CD14-positive monocyte (primary cell): ENCODE data around the gene DPP6. TPM values are rescaled to one million over a fixed set of nuclear protein-coding genes. Genes with fewer than 3 reads are reported as not detected.

Source experiments
- DNase-seq, 3 donors: peaks; one replicate each; pipeline ENCODE4 v3.0.0-alpha.2; 2011 to 2022
- H2AFZ ChIP-seq: 2 replicates; pipeline ENCODE4 v1.6.0; 2012; ENCODE audit warnings: mild to moderate bottlenecking, low read depth, low read length, inconsistent platforms; ENCODE audit not compliant: insufficient read depth, poor library complexity, severe bottlenecking
- H3K27ac ChIP-seq, 2 donors: 1 replicate in 1 of 2; 2 replicates in 1 of 2; pipeline ENCODE4 v1.5.1; 2012 to 2013; ENCODE audit warnings: low read length in 2 of 2, control low read depth in 1 of 2, inconsistent platforms in 1 of 2, low read depth in 1 of 2, mild to moderate bottlenecking in 1 of 2
- H3K27me3 ChIP-seq, 2 donors: one replicate each; pipeline versions ENCODE4 v1.6.0 to v1.6.1; 2011 to 2013; ENCODE audit warnings: low read length in 2 of 2; ENCODE audit not compliant: control insufficient read depth in 2 of 2, insufficient read depth in 2 of 2
- H3K36me3 ChIP-seq, 2 donors: replicated peaks in 1 of 2; 1 replicate in 1 of 2; 2 replicates in 1 of 2; pipeline versions ENCODE4 v1.5.1 to v1.6.1; 2012 to 2013; ENCODE audit warnings: low read length in 2 of 2, control low read depth in 1 of 2, inconsistent platforms in 1 of 2, mild to moderate bottlenecking in 1 of 2; ENCODE audit not compliant: insufficient read depth in 2 of 2, control insufficient read depth in 1 of 2
- H3K4me1 ChIP-seq, 2 donors: 1 replicate in 1 of 2; 2 replicates in 1 of 2; pipeline versions ENCODE4 v1.5.1 to v1.6.1; 2012 to 2013; ENCODE audit warnings: low read length in 2 of 2, control low read depth in 1 of 2, inconsistent platforms in 1 of 2, mild to moderate bottlenecking in 1 of 2, moderate library complexity in 1 of 2; ENCODE audit not compliant: insufficient read depth in 2 of 2, control insufficient read depth in 1 of 2
- H3K4me2 ChIP-seq: replicated peaks from 2 replicates; pipeline ENCODE3; 2012; ENCODE audit warnings: low read length, moderate library complexity, mild to moderate bottlenecking; ENCODE audit not compliant: poor library complexity, severe bottlenecking; ENCODE audit errors: extremely low read depth
- H3K4me3 ChIP-seq, 3 experiments: fragments of 200-600 bp in 1 of 3; sonication (generic) in 1 of 3; replicated peaks in 1 of 3; 1 replicate in 2 of 3; 2 replicates in 1 of 3; pipeline ENCODE4 v1.5.1; 2011 to 2013; ENCODE audit warnings: low read length in 3 of 3, mild to moderate bottlenecking in 3 of 3, control low read depth in 2 of 3, low read depth in 2 of 3, inconsistent platforms in 1 of 3, moderate library complexity in 1 of 3
- H3K79me2 ChIP-seq: 2 replicates; pipeline ENCODE4 v1.6.0; 2012; ENCODE audit warnings: mild to moderate bottlenecking, control low read depth, inconsistent platforms, low read length, moderate library complexity; ENCODE audit not compliant: insufficient read depth
- H3K9ac ChIP-seq: 2 replicates; pipeline ENCODE4 v1.6.0; 2017; ENCODE audit warnings: low read length, mild to moderate bottlenecking; ENCODE audit not compliant: insufficient read depth, poor library complexity, severe bottlenecking
- H3K9me3 ChIP-seq, 2 donors: replicated peaks in 1 of 2; 1 replicate in 1 of 2; 2 replicates in 1 of 2; pipeline versions ENCODE4 v1.5.1 to v1.6.1; 2012 to 2013; ENCODE audit warnings: low read length in 2 of 2, control low read depth in 1 of 2; ENCODE audit not compliant: control insufficient read depth in 1 of 2, insufficient read depth in 1 of 2
- H4K20me1 ChIP-seq: 2 replicates; pipeline ENCODE4 v1.6.0; 2012; ENCODE audit warnings: mild to moderate bottlenecking, low read length, control low read depth, moderate library complexity; ENCODE audit not compliant: insufficient read depth
- H3K27ac Mint-ChIP-seq, 7 donors: one replicate each; pipeline ENCODE4 v1.8.0; 2020; ENCODE audit warnings: mild to moderate bottlenecking in 7 of 7, mixed read lengths in 7 of 7, moderate library complexity in 6 of 7, inconsistent platforms in 2 of 7
- H3K27me3 Mint-ChIP-seq, 3 donors: one replicate each; pipeline ENCODE4 v1.8.0; 2021 to 2022; ENCODE audit warnings: low read depth in 3 of 3, mild to moderate bottlenecking in 3 of 3, mixed read lengths in 3 of 3, moderate library complexity in 3 of 3, inconsistent platforms in 1 of 3
- H3K36me3 Mint-ChIP-seq, 2 donors: one replicate each; pipeline ENCODE4 v1.8.0; 2020; ENCODE audit warnings: mixed read lengths in 2 of 2, inconsistent platforms in 1 of 2, mild to moderate bottlenecking in 1 of 2
- H3K4me1 Mint-ChIP-seq: one replicate; pipeline ENCODE4 v1.8.0; 2020; ENCODE audit warnings: mild to moderate bottlenecking, mixed read lengths
- H3K4me3 Mint-ChIP-seq, 2 donors: one replicate each; pipeline ENCODE4 v1.8.0; 2020; ENCODE audit warnings: mild to moderate bottlenecking in 2 of 2, mixed read lengths in 2 of 2, moderate library complexity in 1 of 2
- H3K9me3 Mint-ChIP-seq, 7 donors: one replicate each; pipeline ENCODE4 v1.8.0; 2020 to 2022; ENCODE audit warnings: mixed read lengths in 7 of 7, mild to moderate bottlenecking in 6 of 7, moderate library complexity in 6 of 7, inconsistent platforms in 2 of 7
- CTCF ChIP-seq: fragments of 200-600 bp; IDR thresholded peaks from one replicate; pipeline ENCODE4 v1.8.0; 2022; ENCODE audit warnings: antibody characterized with exemption, mild to moderate bottlenecking
- WGBS: methylation state at CpG from one replicate; pipeline ENCODE4 v1.1.5; 2013; ENCODE audit warnings: missing lambda C conversion rate; ENCODE audit not compliant: insufficient coverage; 5-methylcytosine and 5-hydroxymethylcytosine counted together
- intact Hi-C, 2 donors: fragments of 100-400 bp; cut with micrococcal nuclease; formaldehyde crosslinking; loops; one replicate each; pipeline versions ENCODE4 v1.15.0 to v1.15.1; 2023
- polyA plus RNA-seq, 3 donors: library from polyadenylated mRNA; depleted of rRNA in 1 of 3; unstranded in 2 of 3; stranded (reverse) in 1 of 3; fragments of 300-500 nt in 2 of 3; fragments of >200 nt in 1 of 3; fragmentation: Illumina TruSeq in 2 of 3; gene quantifications; 1 replicate in 2 of 3; 2 replicates in 1 of 3; pipeline ENCODE4 v1.2.3, GENCODE V29; 2012 to 2021

DPP6 gene
- polyA plus RNA-seq, 3 donors, result not detected

- no peak overlapping the region for H3K9ac ChIP-seq
- H3K4me1 Mint-ChIP-seq, result no peaks in the 10 kb centered on the region
- intact Hi-C loops, result no loop called here
- H3K36me3 Mint-ChIP-seq, result no peaks in the 10 kb centered on the region
- no peaks in the 10 kb centered on the region for H3K36me3 ChIP-seq
- H3K27me3 Mint-ChIP-seq, result peaks cover 0 to 3% (median 2%) of the 10 kb centered on the region in 3 donors
- no peak overlapping the region for H3K27ac ChIP-seq
- H2AFZ ChIP-seq, result no peak overlapping the region
- H3K4me1 ChIP-seq, result no peaks in the 10 kb centered on the region
- H3K4me2 ChIP-seq, result no peak overlapping the region
- no peaks in the 10 kb centered on the region for H3K27me3 ChIP-seq
- TF ChIP-seq CTCF, result no peak
- H3K9me3 Mint-ChIP-seq, result peaks cover 6 to 16% (median 13%) of the 10 kb centered on the region in 7 donors
- no peak overlapping the region for H3K4me3 Mint-ChIP-seq
- no peaks in the 10 kb centered on the region for H3K79me2 ChIP-seq
- H3K4me3 ChIP-seq, result no peak overlapping the region
- H4K20me1 ChIP-seq, result no peaks in the 10 kb centered on the region
- WGBS, result 69% methylated on average over 2 of the region's 2 CpGs
- no peak overlapping the region for H3K27ac Mint-ChIP-seq
- H3K9me3 ChIP-seq, result peaks cover 8 to 9% of the 10 kb centered on the region in 2 donors
- no peak for DNase-seq
These were observed 718.2 kb downstream of the DPP6 start for GRCh38 chr7:154770361-154770760.

- WGBS, result 100% methylated on average over 1 of the region's 1 CpG
- peaks cover 6 to 20% (median 13%) of the 10 kb centered on the region in 7 donors for H3K9me3 Mint-ChIP-seq
- Histone ChIP-seq H3K27ac (no peak overlapping the region), H3K9me3 (peaks cover 8 to 9% of the 10 kb centered on the region in 2 donors), H3K36me3 (no peaks in the 10 kb centered on the region), H4K20me1 (no peaks in the 10 kb centered on the region), H3K9ac (no peak overlapping the region), H2AFZ (no peak overlapping the region), H3K27me3 (no peaks in the 10 kb centered on the region), H3K4me2 (no peak overlapping the region), H3K4me1 (no peaks in the 10 kb centered on the region), H3K4me3 (no peak overlapping the region), H3K79me2 (no peaks in the 10 kb centered on the region)
- peaks cover 0 to 3% (median 2%) of the 10 kb centered on the region in 3 donors for H3K27me3 Mint-ChIP-seq
- DNase-seq, result no peak
- no peak overlapping the region for H3K27ac Mint-ChIP-seq
- no peak for TF ChIP-seq CTCF
- H3K4me1 Mint-ChIP-seq, result no peaks in the 10 kb centered on the region
- H3K4me3 Mint-ChIP-seq, result no peak overlapping the region
- H3K36me3 Mint-ChIP-seq, result no peaks in the 10 kb centered on the region
- intact Hi-C loops, result no loop called here
These were observed 718.8 kb downstream of the DPP6 start for GRCh38 chr7:154770962-154771361.
